Superior temporal gyrus (tissue), 1 donor: Measurements from ENCODE around the gene GRIA4.
"Not testable (repeated sequence)": the region's sequence is repeated elsewhere in the genome, so short reads cannot be mapped to it uniquely, and the experiment has no call there.

ENCODE experiments used
- DNase-seq: peaks from one replicate; pipeline ENCODE4 v3.0.0-alpha.2; 2016; ENCODE audit errors: extremely low spot score

Gene GRIA4

GRCh38 chr11:106001304-106002012, 391.6 kb downstream of the GRIA4 start:
- DNase-seq, result no peak

DNA sequence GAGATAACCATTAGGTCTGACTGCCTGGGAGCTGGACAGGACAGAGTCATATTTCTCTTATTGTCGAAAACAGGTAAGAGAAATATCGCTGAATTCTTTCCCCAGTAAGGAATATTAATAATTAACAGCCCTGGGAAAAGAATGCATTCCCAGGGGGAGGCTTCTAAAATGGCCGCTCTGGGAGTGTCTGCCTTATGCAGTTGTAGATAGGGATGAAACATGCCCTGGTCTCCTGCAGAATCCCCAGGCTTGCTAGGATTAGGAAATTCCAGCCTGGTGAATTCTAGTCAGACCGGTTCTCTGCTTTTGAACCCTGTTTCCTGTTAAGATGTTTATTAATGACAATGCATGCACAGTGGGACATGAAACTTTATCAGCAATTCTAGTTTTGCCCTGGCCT, 393.2 kb downstream of the GRIA4 start:
- not testable (repeated sequence) for DNase-seq

DNA sequence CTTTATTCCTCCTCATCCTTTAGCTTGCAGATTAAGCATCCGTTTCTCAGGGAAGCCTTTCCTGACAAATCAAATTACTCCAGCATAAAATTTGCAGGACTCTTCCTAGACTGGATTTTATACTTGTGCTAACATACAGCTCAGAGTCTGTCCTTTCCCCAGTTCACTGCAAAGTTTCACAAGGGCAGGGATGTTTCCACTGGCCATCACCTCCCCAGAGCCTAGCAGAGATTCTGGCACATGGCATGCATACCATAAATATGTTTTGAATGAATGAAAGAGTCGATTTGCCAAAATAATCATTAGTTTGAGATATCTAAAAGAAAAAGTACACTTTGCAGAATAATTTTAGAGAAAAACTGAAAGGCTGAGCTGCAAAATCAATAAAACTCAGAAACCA, 401.6 kb downstream of the GRIA4 start:
- DNase-seq, result no peak

GRCh38 chr11:106012744-106013143, 402.9 kb downstream of the GRIA4 start:
- DNase-seq, result peak; percentile 79

DNA sequence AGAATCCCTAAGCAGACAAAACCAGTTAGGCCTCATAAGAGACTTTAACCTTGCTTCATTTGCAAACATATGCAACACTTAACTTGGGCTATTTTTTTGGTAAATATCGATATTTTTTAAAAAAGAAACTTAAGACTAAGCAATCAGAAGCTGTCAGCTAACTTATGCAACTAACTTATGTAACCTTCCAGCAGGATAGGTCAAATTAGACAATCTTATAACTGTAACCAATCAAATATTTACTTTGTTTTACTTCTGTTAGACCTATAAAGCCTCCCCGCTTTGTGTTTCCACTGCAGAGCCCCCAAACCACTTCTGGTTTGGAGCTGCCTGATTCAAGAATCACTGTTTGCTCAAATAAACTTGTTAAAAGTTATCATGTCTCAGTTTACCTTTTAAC, 404.2 kb downstream of the GRIA4 start:
- no peak for DNase-seq

DNA sequence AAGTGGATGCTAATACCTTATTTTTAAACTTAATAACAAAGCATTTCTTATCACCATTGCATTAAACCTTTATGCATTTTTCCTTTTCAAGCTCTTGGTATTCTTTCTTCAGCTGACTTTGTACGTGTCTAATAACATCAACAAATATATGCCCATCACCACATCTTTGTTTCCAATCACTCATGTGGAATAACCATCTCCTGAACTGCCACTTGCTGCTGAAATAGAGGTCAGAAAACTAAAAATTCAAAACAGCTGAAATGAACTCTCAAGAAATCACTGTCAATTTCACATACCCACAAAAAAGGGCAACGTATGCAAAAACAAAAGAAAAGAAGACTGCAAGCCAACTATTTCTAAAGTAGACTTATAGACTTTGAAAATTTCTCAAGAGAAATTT, 404.7 kb downstream of the GRIA4 start:
- DNase-seq, result no peak

DNA sequence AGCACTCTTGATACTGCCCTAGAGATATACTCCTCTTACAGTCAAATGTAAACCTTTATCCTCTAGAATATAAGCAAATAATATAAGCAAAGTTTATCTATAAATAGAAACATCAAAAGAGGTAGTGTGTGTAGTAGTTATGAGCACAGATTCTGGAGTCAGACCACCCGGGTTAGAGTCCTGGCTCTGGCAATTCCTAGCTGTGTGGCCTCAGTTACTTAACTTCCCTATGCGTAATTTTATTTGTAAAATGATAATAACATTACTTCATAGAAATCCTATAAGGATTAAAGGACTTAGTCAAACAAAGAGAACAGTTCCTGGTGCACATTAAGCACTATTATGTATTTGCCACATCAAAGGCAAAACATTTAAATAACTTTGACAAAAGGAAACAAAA, 405.2 kb downstream of the GRIA4 start:
- no peak for DNase-seq

DNA sequence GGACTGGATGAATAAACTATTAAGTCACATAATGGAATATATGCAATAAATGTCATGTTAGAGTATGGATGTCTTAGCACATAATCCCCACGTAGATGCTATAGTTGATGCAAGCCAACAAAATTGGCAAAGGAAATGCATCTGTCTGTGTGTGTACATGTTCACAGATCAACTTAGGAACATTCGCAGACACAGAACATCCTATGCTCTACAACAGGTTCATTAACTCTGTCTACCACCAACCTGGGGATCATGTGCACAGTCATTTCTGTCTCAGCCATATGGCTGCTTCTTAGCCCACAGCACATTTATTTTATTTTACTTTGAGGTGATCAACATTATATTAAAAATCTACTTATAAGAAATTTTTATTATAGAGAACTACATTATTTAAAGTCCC, 407.2 kb downstream of the GRIA4 start:
- DNase-seq, result no peak

- DNase-seq, result peak; percentile 65
Observed at GRCh38 chr11:106021181-106021966, 411.5 kb downstream of the GRIA4 start.

DNA sequence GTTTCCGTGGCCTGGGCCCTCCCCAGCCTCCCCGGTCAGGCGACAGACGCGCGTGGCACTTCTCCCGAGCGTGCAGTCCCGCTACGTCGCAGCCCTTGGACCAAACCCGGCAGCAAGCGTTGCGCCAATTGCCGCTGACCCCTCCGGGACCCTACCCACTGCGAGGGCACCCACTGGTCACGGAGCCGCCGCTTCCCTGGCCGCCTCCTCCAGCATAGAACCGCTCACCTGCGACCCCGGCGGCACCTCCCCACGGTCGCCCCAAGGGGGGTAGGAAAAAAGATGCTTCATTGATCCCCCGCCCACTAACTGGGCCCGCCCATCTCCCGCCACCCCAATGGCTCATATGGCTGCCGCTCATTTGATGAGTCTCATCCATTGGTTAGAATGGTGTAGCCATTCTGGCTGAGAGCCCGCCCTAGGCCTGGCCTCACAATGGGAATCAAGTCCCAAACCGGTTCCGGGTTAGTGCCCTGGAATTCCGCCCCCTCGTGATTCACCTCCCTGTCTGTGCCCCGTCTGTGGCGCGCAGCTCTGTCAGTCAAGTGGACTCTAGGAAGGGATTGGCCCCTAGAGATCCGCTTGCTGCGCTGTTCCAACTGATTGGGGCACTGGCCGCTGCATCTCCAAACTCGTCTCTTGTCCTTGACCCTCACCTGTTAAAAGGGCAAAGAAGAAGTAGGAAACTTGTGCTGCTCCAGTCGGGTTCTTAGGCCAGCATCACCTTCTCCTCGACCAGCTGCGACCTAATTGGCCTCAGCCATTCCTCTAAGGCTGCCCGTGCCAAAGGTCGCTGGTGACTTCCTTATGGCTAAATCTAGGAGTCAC, 412.3 kb downstream of the GRIA4 start, which contains the start of gene MSANTD4:
Gene MSANTD4 (minus strand): TSS at position 274 of the 828 bp plus-strand sequence. CDS start 11,323 bp downstream, outside the sequence.
- peak; percentile 100 for DNase-seq

- DNase-seq, result peak; percentile 44
Observed at GRCh38 chr11:106022795-106023275, 413.0 kb downstream of the GRIA4 start.

DNA sequence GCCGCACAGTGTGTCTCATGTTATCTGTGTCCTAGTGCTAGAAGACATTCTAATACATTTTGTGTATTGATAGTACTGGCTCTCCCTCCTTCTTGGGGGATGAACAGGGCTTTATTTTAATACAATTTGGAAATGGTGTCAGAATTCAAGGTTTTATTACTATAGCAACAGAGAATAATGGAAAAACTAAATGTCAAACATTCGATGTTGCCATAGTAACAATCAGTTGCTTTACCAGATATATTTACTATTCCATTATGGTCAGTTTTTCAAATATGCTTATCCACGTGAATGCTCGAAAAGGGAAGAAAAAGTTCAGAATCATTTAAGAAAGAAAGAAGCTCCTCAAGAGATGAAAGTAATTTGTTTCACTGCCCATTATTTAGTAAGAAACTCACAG, 420.7 kb downstream of the GRIA4 start:
- no peak for DNase-seq

DNA sequence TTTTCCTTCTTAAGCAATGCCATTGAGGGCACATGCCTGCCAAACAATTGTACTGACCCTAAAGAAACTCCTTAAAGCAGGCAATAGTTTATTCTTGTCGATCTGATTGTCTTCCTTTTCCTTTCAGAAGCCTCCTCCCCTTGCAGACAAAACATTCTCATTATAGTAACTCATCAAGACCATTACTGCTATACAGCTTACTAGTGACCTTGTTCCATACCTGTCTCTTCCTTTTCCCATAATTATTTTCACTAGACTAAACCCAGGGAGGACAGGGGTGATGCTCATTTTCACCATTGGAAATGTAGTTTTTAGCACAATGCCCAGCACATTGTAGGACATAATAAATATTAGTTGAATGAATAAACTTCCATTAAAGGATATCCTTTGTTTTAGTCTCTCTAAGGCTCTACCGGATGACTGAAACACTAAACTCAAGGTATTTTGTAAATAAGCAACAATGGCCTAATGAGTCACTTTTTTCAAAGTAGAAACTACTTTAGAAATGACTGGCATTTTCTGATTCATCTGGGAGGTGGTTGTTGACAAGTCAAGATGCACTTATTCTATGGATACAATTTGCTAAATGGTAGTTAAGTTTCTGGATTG, 421.4 kb downstream of the GRIA4 start:
- DNase-seq, result no peak
